Stimulated activated CD4-positive, alpha-beta T cell treated with anti-CD3 and anti-CD28 coated beads, Interleukin-4, amount 100 ng/mL, for 48 hours (primary cell): ENCODE measurements around the gene MRPL41.
"Not testable (repeated sequence)": the region's sequence is repeated elsewhere in the genome, so short reads cannot be mapped to it uniquely, and the experiment has no call there.

Source experiments
- DNase-seq, 2 donors: peaks; one replicate each; pipeline ENCODE4 v3.0.0-alpha.2; 2020; ENCODE audit warnings: low read depth in 2 of 2

The MRPL41 gene

GRCh38 chr9:137551264-137552021, at the start of gene MRPL41:
MRPL41 (plus strand) TSS chr9:137551879; CDS start chr9:137552082, 203 bp downstream.
- DNase-seq = peak; percentile 82 to 86

GRCh38 chr9:137502008-137502911, 49.4 kb upstream of the MRPL41 start:
- no peak for DNase-seq

DNA sequence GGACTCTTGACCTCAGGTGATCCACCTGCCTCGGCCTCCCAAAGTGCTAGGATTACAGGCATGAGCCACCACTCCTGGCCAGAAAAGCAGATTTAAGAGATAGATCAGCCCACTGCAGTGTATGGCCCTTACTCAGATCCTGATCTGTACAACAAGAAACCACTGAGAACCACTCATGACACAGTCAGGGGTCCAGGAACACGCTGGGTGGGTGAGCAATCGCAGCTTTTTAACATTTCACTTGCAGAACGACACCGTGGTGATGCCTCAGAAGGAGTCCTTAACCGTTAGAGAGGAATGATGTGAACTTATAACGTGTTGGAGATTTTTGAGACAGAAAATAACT, 47.3 kb upstream of the MRPL41 start:
- DNase-seq = no peak

DNA sequence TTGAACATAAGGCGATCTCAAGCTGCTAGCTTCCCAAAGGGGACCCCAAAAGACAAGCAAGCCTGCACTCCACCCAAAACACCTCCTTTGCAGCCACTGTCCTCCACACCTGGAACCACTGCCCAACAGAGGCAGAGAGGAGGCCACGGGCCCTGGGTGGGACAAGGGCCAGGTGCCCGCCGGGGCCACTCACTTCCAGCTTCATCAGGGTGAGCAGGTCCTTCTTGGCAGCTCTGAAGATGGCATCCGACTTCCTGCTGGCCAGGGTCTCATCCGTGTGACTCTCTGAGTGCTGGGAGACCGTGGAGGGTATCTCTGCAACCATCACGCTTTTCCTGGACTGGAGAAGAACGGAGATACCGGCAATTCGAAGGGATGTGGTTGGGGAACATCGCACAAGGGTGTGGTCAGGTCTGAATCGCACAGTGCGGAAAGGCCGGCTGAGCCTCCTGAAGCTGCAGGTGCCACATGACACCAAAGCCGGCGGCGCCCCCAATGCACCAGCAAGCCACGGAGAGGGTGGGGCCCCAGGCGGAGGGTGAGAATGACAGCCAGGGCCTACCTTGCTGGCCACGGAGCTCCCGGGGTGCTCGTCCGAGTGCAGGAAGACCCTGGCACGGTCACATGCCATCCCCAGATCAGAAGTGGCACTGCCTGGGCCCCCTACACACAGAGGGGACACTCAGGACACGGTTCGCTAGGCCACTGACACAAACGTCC, 46.1 kb upstream of the MRPL41 start:
- no peak for DNase-seq

- DNase-seq = no peak
These were observed 45.4 kb upstream of the MRPL41 start for GRCh38 chr9:137506274-137506673.

GRCh38 chr9:137506702-137507171, 44.9 kb upstream of the MRPL41 start:
- no peak for DNase-seq

GRCh38 chr9:137509198-137509597, 42.5 kb upstream of the MRPL41 start:
- DNase-seq = no peak

DNA sequence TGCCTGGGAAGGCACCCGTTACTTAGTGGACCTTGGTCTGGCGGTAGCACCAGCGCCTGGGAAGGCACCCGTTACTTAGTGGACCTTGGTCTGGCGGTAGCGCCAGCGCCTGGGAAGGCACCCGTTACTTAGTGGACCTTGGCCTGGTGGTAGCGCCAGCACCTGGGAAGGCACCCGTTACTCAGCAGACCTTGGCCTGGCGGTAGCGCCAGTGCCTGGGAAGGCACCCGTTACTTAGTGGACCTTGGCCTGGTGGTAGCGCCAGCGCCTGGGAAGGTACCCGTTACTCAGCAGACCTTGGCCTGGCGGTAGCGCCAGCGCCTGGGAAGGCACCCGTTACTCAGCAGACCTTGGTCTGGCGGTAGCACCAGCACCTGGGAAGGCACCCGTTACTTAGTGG, 40.6 kb upstream of the MRPL41 start:
- DNase-seq = not testable (repeated sequence)

DNA sequence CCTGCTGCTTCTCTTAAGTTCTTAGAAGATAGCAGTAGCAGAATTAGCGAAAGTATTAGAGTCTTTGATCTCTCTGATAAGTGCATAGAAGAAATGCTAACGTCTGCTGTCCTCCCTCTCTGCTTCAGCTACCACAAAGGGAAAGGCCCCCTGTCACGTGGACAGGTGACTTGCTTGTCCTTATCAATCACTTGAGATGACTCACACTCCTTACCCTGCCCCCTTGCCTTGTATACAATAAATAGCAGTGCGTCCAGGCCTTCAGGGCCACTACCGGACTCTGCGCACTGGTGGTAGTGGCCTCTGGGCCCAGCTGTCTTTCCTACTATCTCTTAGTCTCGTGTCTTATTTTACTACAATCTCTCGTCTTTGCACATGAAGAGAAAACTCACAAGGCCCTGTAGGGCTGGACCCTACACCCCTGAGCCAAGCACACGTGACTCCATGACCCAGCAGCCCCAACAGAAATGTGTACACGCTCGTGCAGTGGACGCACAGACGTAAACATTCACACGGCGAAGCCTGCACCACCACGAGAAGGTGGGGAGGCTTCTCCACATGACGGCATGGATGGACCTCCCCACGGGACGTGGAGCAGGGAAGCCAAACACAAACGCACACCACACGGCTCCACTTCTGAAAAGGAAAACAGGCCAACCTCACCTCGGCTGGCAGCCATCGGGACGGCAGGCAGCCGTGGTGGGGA, 39.8 kb upstream of the MRPL41 start:
- no peak for DNase-seq

- not testable (repeated sequence) for DNase-seq
These were observed 38.5 kb upstream of the MRPL41 start for GRCh38 chr9:137513136-137513535.

- DNase-seq = not testable (repeated sequence)
These were observed 37.7 kb upstream of the MRPL41 start for GRCh38 chr9:137513801-137514570.

DNA sequence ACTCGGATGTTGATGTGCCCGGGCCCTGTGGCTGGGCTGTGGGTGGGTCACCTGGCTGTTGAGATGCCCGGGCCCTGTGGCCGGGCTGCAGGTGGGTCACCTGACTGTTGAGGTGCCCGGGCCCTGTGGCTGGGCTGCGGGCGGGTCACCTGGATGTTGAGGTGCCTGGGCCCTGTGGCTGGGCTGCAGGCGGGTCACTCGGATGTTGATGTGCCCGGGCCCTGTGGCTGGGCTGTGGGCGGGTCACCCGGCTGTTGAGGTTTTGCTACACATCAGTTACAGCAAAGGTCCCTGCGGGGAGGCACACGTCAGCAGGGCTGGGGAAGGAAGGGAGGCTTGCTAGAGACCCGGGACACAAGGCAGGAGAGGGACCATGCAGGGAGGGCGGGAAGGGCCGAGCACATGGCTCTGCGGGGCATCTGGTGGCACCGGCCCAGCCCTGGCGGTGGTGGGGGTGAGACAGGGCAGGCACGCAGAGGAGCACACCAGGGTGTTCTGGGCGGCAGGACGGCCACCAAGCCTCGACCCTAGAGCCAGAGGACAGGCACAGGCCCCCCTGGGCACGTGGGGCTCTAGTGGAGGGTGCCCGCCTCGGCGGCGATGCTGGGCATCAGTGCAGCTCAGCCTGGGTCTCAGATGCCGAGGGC, 36.9 kb upstream of the MRPL41 start:
- no peak for DNase-seq

- DNase-seq = no peak
These were observed 36.3 kb upstream of the MRPL41 start for GRCh38 chr9:137515338-137515724.

- no peak for DNase-seq
These were observed 35.3 kb upstream of the MRPL41 start for GRCh38 chr9:137516144-137516917.

- DNase-seq = not testable (repeated sequence)
These were observed 32.8 kb upstream of the MRPL41 start for GRCh38 chr9:137518661-137519459.

DNA sequence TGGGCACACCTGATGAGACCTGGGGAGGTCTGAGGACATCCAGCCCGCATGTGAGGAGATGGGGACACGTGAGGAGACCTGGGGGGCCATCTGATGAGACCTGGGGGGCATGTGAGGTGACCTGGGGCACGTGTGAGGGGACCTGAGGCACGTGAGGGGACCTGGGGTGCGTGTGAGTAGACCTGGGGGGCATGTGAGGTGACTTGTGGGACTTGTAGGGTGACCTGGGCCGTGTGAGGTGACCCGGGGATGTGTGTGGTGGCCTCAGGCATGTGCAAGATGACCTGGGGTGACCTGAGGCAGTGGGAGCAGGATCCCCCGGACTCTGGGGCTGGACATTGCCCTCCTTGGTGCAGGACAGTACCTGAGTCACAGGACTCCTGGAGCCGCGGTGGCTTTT, 32.1 kb upstream of the MRPL41 start:
- DNase-seq = no peak

DNA sequence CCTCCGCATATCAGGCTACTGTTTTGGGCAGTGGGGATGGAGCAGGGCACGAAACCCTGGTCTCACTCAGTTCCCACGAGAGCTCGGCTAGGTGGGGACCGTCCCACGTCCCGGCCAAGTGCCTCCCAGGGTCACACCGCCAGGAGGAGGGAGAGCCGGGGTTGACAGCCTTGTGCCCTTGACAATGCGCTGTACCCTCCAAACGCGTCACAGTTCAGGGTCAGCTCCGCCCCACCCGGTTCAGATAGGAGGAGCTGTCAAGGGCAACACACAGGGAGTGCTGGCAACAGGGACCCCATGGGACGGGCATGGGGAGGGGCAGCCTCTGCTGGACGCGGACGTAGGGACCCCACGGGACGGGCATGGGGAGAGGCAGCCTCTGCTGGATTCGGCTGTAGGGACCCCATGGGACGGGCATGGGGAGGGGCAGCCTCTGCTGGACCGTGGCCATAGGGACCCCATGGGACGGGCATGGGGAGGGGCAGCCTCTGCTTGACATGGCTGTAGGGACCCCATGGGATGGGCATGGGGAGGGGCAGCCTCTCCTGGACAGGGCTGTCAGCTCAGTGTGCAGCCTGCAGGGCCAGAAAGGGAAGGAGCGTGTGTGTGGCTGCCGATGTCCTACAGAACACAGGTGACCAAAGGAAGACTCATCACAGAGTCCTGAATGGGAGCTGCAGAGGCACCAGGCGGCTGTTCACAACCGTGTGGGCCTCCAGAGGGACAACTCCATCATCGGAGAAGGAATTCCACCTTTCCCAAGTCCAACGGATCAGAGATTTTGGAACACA, 30.9 kb upstream of the MRPL41 start:
- no peak for DNase-seq
